NCI-H748 (cell line): Measurements from ENCODE around the gene FUT4.
"Not testable (repeated sequence)": the region's sequence is repeated elsewhere in the genome, so short reads cannot be mapped to it uniquely, and the experiment has no call there.

Experiments
- DNase-seq: peaks from one replicate; lab custom pipeline; 2025; ENCODE audit not compliant: unreplicated experiment; lab: John Stamatoyannopoulos, UW

Gene FUT4, protein sequence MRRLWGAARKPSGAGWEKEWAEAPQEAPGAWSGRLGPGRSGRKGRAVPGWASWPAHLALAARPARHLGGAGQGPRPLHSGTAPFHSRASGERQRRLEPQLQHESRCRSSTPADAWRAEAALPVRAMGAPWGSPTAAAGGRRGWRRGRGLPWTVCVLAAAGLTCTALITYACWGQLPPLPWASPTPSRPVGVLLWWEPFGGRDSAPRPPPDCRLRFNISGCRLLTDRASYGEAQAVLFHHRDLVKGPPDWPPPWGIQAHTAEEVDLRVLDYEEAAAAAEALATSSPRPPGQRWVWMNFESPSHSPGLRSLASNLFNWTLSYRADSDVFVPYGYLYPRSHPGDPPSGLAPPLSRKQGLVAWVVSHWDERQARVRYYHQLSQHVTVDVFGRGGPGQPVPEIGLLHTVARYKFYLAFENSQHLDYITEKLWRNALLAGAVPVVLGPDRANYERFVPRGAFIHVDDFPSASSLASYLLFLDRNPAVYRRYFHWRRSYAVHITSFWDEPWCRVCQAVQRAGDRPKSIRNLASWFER

GRCh38 chr11:94543695-94544645, at the start of gene FUT4:
Gene FUT4, plus strand, starts transcription at chr11:94543921. Its CDS starts 213 bp downstream, at chr11:94544134.
- peak; percentile 85 for DNase-seq

DNA sequence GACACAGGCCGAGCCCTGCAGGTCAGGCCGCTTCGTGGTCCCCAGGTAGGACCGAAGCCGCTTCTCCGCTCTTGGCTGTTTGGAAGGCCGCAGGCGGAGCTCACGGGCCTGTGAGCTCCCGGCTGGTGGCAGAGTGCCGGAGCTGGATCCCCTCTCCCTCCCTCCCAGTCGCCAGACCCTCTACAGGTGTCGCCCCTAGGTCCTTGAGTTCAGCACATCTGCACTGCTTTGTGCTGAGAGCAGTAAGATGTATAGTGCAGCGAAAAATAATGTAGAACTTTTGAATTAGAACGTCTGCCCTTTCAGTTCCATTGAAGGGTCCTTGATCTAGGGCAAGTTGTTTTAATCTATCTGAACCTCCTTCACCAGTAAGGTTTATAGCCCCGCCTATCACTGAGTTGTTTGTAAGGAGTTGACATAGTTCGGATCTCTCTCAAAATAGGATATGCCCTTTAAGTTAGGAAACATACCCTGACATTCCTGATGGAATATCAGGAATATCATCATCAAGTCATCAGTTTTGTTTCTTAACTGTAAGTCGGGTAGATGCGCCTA, 49.5 kb upstream of the FUT4 start:
- DNase-seq = no peak

DNA sequence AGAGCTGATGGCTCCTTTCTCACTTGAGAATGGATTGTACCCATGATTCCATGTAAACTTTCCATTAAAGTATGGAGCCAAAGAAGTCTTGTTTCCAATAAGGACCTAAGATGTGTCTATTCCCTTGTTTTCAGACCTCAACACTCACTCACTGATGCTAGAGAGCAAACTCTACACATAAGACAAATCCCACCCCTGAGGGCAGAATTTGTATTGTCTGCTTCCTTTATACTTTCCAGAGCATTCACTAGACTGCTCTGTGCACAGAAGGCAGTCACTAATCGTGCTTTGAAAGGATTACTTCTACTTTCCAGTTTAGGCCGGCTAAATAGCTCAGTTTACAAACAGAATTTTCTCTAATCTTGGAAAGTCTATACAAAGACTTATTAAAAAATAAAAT, 43.5 kb upstream of the FUT4 start:
- DNase-seq = no peak

- DNase-seq = peak; percentile 6
Observed at GRCh38 chr11:94501522-94501921, 42.2 kb upstream of the FUT4 start.

DNA sequence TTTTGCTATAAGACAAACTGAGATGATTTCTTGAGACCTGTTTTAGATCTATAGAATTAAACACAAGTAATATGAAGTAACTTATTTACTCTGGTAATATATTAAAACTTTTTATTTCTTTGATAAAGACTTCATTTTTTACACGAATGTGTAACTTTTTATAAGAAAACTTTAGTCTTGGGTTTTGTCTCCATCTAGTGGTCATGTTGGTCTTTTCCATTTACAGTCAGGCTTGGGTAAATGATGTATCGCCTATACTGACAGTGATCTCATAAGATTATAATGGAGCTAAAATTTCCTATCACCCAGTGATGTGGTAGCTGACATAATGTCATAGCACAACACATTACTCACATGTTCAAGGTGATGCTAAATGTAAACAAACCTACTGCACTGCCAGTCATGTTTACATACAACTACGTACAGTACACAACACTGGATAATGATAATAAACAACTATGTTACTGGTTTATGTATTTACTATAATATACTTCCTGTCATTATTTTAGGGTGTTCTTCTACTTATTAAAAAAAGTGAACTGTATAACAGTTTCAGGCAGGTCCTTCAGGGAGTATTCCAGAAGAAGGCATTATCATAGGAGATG, 38.9 kb upstream of the FUT4 start:
- DNase-seq = peak; percentile 26

- DNase-seq = not testable (repeated sequence)
Observed at GRCh38 chr11:94506513-94506912, 37.2 kb upstream of the FUT4 start.

- DNase-seq = peak; percentile 6
Observed at GRCh38 chr11:94507485-94507884, 36.2 kb upstream of the FUT4 start.

DNA sequence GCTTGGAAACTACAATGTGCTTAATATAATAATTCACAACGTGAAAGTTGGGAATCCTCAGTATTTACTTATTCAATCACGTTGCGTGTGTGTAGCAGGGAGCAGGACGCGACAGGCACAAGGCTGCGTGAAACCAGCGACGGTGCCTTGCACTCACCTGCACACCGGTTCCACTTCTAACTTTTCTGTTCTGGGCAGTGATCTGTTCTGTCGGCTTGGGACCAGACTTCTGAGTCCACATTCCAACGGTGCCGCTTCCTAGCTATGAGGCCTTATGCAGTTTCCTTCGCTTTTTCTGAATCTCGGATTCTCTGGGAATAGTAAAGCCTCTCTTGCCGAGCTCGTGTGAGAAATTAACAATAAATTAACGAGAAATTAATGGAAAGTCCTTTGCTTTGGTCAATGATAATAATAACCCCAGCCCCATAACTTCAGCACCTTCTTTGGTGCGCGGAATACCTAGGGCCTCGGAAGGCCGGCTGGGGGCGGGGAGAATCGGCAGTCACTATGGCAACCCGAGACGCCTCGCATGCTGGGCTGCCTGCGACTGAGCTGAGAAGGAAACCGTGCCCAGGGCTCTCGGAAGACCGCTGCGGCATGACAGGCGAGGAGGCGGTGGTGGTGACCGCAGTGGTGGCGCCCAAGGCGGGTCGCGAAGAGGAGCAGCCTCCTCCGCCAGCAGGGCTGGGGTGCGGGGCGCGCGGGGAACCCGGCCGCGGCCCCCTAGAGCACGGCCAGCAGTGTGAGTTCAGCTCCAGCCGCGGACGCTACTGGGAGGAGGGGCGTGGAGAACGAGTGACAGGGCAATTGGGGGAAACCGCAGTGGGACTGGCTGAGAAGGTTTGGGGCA, 31.6 kb upstream of the FUT4 start, which contains the start of gene C11orf97:
C11orf97 (plus strand) TSS at position 530 of the 850 bp plus-strand sequence; CDS start at position 598, 68 bp downstream.
- peak; percentile 73 for DNase-seq

- DNase-seq = peak; percentile 71
Observed at GRCh38 chr11:94513091-94513490, 30.6 kb upstream of the FUT4 start.

DNA sequence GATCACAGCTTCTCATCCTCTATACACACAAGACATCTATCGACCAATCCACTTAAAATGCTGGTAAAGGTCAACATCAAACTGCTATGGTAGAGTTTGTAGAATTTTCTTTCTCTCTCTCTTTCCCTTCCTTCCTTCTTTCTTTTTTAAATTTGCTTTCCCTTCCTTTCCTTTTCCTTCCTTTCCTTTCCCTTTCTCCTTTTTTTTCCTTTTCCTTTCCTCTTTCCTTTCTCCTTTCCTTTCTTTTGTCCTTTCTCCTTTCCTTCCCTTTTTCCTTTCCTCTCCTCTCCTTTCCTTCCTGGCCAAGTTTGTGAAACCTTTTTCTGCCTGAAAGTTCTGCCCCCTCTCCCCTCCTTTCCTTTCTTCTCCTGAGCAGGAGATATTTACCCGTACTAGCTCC, 28.3 kb upstream of the FUT4 start:
- DNase-seq = no peak

- no peak for DNase-seq
Observed at GRCh38 chr11:94516725-94517124, 27.0 kb upstream of the FUT4 start.

DNA sequence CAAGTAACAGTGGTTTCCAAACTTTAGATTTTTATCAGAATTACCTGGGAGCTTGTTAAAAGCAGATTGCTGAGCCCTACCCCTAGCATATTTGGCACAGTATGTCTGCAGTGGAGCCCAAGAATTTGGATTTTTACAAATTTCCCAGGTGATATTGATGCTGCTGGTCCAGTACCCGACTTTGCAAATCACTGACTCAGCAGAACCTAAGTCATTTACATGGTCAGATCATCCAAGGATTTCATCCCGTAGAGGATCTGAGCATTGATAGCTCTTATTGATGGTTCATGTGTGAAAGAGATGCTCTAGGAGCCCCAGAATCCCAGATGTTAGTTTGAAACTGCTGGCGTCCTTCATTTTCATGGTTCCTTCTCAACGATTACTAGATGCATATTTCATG, 25.4 kb upstream of the FUT4 start:
- no peak for DNase-seq

DNA sequence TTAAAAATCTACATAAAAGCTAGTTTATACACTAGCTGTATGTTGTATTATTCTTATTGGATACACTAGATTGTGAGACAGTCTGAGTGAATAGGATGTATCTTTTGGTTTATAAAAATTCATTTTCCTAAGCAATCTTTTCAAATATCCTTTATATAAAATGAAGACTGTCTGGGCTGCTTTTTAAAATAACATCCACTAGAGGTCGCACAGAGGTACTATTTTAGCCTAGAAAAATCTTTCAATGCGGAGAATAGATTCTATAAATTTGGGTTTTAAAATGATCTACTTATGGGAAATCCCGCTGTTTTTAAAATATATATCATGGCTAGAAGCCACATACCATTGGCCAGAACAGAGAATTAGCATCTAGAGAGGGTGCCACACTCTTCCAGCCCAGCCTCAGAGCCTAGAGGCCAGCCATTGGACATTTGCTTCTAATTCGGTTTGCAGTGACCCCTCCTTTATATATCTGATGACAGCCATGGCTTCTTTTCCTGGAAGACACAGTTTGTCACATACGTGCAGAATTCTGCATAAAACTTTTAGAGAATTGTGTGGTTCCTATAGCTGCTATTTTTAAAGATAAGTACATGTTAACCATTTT, 24.1 kb upstream of the FUT4 start:
- DNase-seq = peak; percentile 24

DNA sequence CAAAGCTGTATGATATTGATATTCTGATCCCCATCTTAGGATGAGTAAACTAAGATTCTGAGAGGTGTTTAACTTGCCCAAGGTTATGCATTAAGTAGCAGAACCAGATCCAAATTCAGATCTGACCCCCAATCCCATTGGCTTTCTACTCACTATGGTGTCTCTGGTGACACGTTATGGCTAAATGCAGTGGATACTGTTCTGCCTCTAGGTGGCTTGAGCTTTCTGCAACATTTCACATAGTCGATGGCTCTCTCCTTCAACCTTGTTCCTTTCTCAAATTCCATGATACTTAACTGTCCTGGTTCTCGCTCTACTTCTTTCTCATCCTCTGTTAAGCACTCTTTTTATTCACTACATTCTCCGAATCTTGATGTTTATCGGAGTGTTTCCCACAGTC, 22.0 kb upstream of the FUT4 start:
- peak; percentile 2 for DNase-seq

DNA sequence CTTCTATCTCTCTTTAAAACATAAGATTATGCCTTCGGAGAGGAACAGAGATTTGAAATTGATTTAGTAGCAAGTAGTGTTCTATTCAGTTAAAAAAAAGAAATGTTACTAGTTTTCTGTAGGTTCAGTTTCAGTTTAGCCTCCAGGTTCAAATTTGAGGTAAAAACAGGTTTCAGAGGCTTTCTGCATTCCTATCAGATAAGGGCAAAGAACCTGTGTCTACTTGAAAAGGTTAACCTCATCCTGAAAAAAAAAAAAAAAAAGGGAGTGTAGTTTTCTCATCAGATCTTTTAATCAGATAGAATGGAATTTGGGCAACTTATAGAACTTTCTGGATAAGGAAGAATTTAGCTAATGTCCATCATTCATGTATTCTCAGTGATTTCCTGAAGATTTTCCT, 19.4 kb upstream of the FUT4 start:
- no peak for DNase-seq

- no peak for DNase-seq
Observed at GRCh38 chr11:94525546-94526324, 18.0 kb upstream of the FUT4 start.

- no peak for DNase-seq
Observed at GRCh38 chr11:94526645-94527438, 16.9 kb upstream of the FUT4 start.

- DNase-seq = no peak
Observed at GRCh38 chr11:94528551-94528950, 15.2 kb upstream of the FUT4 start.
